K562 (cell line): ENCODE data around the gene HSPB1. TPM values are rescaled to one million over a fixed set of nuclear protein-coding genes. Genes with fewer than 3 reads are reported as not detected.
A peak's percentile ranks its signal among the peaks of the same experiment; 100 is the strongest.

Experiments
- ATAC-seq: fragments of 200-7000 bp; cut with Tn5 transposase; 3 replicates; pipeline ENCODE4 v1.9.1; 2020; ENCODE audit warnings: moderate library complexity
- BruUV-seq: library from RNA; stranded (reverse); fragments of 400-500 nt; replicated peaks from 2 replicates; lab custom pipeline; 2021; lab: Mats Ljungman, UMichigan
- CTCF ChIA-PET: fragments of 300-600 bp; formaldehyde crosslinking; extraction: SDS; loops from one replicate; lab custom pipeline; 2021; ENCODE audit warnings: low intra/inter-chr PET ratio; lab: Yijun Ruan, JAX
- POLR2A ChIA-PET: fragments of 300-600, 350-650 bp; sonication (Branson Sonifier 250); formaldehyde crosslinking; extraction: SDS; loops from one replicate; lab custom pipeline; 2021; ENCODE audit warnings: antibody characterized with exemption, inconsistent platforms; lab: Yijun Ruan, JAX
- DNase-seq, 4 experiments: peaks; one replicate each; pipeline versions ENCODE4 v3.0.0 to v3.0.0-alpha.2; 2011 to 2018; ENCODE audit warnings: low spot score in 3 of 4, mixed read lengths in 3 of 4; ENCODE audit errors: extremely low read depth in 1 of 4
- FAIRE-seq: peaks from 2 replicates; lab custom pipeline; 2011; peaks lifted over from hg19 to GRCh38; lab: Jason Lieb, UNC
- H2AFZ ChIP-seq: 2 replicates; pipeline ENCODE4 v1.6.0; 2011; ENCODE audit warnings: low read depth, low read length, control low read depth, inconsistent platforms
- H3K27ac ChIP-seq: fragments of 200-600 bp; 3 replicates; pipeline ENCODE4 v1.8.0; 2011; ENCODE audit warnings: low read depth, mild to moderate bottlenecking, control low read depth, inconsistent platforms, low read length, moderate library complexity, mixed read lengths; ENCODE audit errors: extremely low read depth
- H3K27me3 ChIP-seq, 2 experiments: fragments of 300-600 bp in 1 of 2; 2 replicates in 1 of 2; 3 replicates in 1 of 2; pipeline versions ENCODE4 v1.6.0 to v1.8.0; 2011; ENCODE audit warnings: inconsistent platforms in 2 of 2, low read length in 2 of 2, mild to moderate bottlenecking in 1 of 2, mixed read lengths in 1 of 2, moderate library complexity in 1 of 2; ENCODE audit not compliant: control insufficient read depth in 2 of 2, insufficient read depth in 2 of 2
- H3K36me3 ChIP-seq: fragments of 300-600 bp; 3 replicates; pipeline ENCODE4 v1.8.0; 2011; ENCODE audit warnings: mild to moderate bottlenecking, low read length, inconsistent platforms; ENCODE audit not compliant: control insufficient read depth, insufficient read depth
- H3K4me1 ChIP-seq, 2 experiments: fragments of 200-600 bp in 1 of 2; replicated peaks in 1 of 2; 2 replicates in 1 of 2; 3 replicates in 1 of 2; pipeline versions ENCODE4 v1.5.1 to v1.8.0; 2011; ENCODE audit warnings: inconsistent platforms in 2 of 2, low read length in 2 of 2, mild to moderate bottlenecking in 1 of 2, mixed read lengths in 1 of 2, moderate library complexity in 1 of 2; ENCODE audit not compliant: control insufficient read depth in 2 of 2, insufficient read depth in 2 of 2
- H3K4me2 ChIP-seq: 2 replicates; pipeline ENCODE4 v1.6.1; 2011; ENCODE audit warnings: low read length, control low read depth, inconsistent platforms, mixed read lengths; ENCODE audit not compliant: insufficient read depth
- H3K4me3 ChIP-seq: fragments of 200-600 bp; sonication (generic), shearing (Covaris generic); 2 replicates; pipeline ENCODE4 v1.5.1; 2016; ENCODE audit warnings: control low read depth, inconsistent platforms
- H3K79me2 ChIP-seq: fragments of 200-600 bp; 3 replicates; pipeline ENCODE4 v1.8.0; 2011; ENCODE audit warnings: low read length, inconsistent platforms; ENCODE audit not compliant: control insufficient read depth, insufficient read depth
- H3K9ac ChIP-seq, 2 experiments: 2 replicates each; pipeline versions ENCODE4 v1.6.0 to v1.6.1; 2011; ENCODE audit warnings: low read depth in 2 of 2, low read length in 2 of 2, control low read depth in 1 of 2, inconsistent platforms in 1 of 2, mild to moderate bottlenecking in 1 of 2, mixed read lengths in 1 of 2; ENCODE audit not compliant: insufficient read depth in 1 of 2
- H3K9me1 ChIP-seq: one replicate; pipeline ENCODE4 v1.6.0; 2011; ENCODE audit warnings: inconsistent platforms, mild to moderate bottlenecking, low read length, moderate library complexity; ENCODE audit not compliant: control insufficient read depth, insufficient read depth
- H3K9me3 ChIP-seq: replicated peaks from 2 replicates; pipeline ENCODE4 v1.5.1; 2011; ENCODE audit warnings: low read depth, low read length, inconsistent platforms; ENCODE audit not compliant: control insufficient read depth, insufficient read depth
- H4K20me1 ChIP-seq: replicated peaks from 2 replicates; pipeline ENCODE4 v1.6.1; 2011; ENCODE audit warnings: low read length, inconsistent platforms, mixed read lengths; ENCODE audit not compliant: control insufficient read depth, insufficient read depth
- CTCF ChIP-seq, 3 experiments: IDR thresholded peaks in 2 of 3; conservative IDR thresholded peaks in 1 of 3; 2 replicates each; pipeline ENCODE4 v1.5.1; 2011 to 2012; ENCODE audit warnings: low read length in 3 of 3, mild to moderate bottlenecking in 3 of 3, control low read depth in 2 of 3, improper control_type of control experiment in 1 of 3, inconsistent platforms in 1 of 3, low read depth in 1 of 3, mixed read lengths in 1 of 3, moderate library complexity in 1 of 3; ENCODE audit not compliant: insufficient read depth in 2 of 3
- MLX ChIP-seq, 2 experiments: fragments of 450-650 bp in 1 of 2; sonication (generic) in 1 of 2; formaldehyde crosslinking; conservative IDR thresholded peaks; 2 replicates each; pipeline versions ENCODE4 v1.4.0 to v1.8.1; 2020 to 2022; ENCODE audit warnings: mild to moderate bottlenecking in 1 of 2, missing genetic modification reagents in 1 of 2
- SAP30 ChIP-seq: fragments of 200-600 bp; sonication (generic); IDR thresholded peaks from 2 replicates; pipeline ENCODE4 v1.6.1; 2012; ENCODE audit warnings: borderline replicate concordance, low read depth, mild to moderate bottlenecking, moderate library complexity, low read length, control low read depth, inconsistent platforms; ENCODE audit not compliant: insufficient read depth, poor library complexity, severe bottlenecking
- SIN3A ChIP-seq, 2 experiments: fragments of 150-350 bp in 1 of 2; IDR thresholded peaks; 2 replicates each; pipeline ENCODE4 v1.6.1; 2011 to 2016; ENCODE audit warnings: borderline replicate concordance in 2 of 2, low read depth in 2 of 2, low read length in 2 of 2, mild to moderate bottlenecking in 2 of 2, moderate library complexity in 2 of 2; ENCODE audit not compliant: control insufficient read depth in 1 of 2
- YY1 ChIP-seq, 3 experiments: IDR thresholded peaks; 2 replicates each; pipeline ENCODE4 v1.6.1; 2011; ENCODE audit warnings: low read length in 2 of 3, mild to moderate bottlenecking in 2 of 3, moderate library complexity in 2 of 3, borderline replicate concordance in 1 of 3, control low read depth in 1 of 3, low read depth in 1 of 3; ENCODE audit not compliant: insufficient read depth in 3 of 3, insufficient replicate concordance in 2 of 3, control insufficient read depth in 1 of 3, insufficient read length in 1 of 3; ENCODE audit errors: extremely low read depth in 1 of 3
- WGBS: fragments of 100-300 bp; shearing (Covaris generic); methylation state at CpG from one replicate; pipeline ENCODE4 v1.1.6; 2016; ENCODE audit warnings: low coverage, mixed read lengths; ENCODE audit not compliant: insufficient coverage; ENCODE audit errors: missing lambda C conversion rate; 5-methylcytosine and 5-hydroxymethylcytosine counted together
- in situ Hi-C: fragments of 300-500 bp; cut with MboI; formaldehyde crosslinking; loops from 4 replicates; pipeline ENCODE4 v1.15.0; 2018; ENCODE audit warnings: inconsistent platforms, mixed read lengths
- intact Hi-C: fragments of 100-400 bp; cut with micrococcal nuclease; formaldehyde crosslinking; loops from 2 replicates; pipeline ENCODE4 v1.14.2; 2022
- polyA plus RNA-seq, 8 experiments: library from polyadenylated mRNA; depleted of rRNA in 4 of 8; stranded (reverse) in 5 of 8; unstranded in 3 of 8; fragments of >200 nt; fragmentation: Nextera tagmentation in 2 of 8; fragmentation: Illumina TruSeq in 1 of 8; extraction: Ambion mirVana in 2 of 8; extraction: Trizol in 1 of 8; gene quantifications; 2 replicates each; pipeline versions ENCODE4 v1.2.1 to v1.2.3, GENCODE V29; 2011 to 2014; ENCODE audit warnings: inconsistent platforms in 1 of 8, missing spikeins in 1 of 8
- total RNA-seq, 7 experiments: library from RNA; depleted of rRNA in 6 of 7; stranded (reverse); fragments of >200 nt in 6 of 7; fragmentation: Illumina TruSeq in 2 of 7; extraction: Trizol in 2 of 7; gene quantifications; 2 replicates each; pipeline versions ENCODE4 v1.2.1 to v1.2.3, GENCODE V29; 2011 to 2021; ENCODE audit warnings: low replicate concordance in 1 of 7

Gene HSPB1
- total and polyA plus RNA-seq, 9 of the 15 experiments (the other 6 are each of a cell fraction or from before 2014, with no cell fraction given), result 27.1 to 522 (median 138) TPM

- ChIA-PET POLR2A (interaction anchor here (0.6 to 3.6 kb wide), 5 partner anchors 11 to 133 kb away, joined by 3 to 15 read pairs (median 3); no protein-coding TSS in a partner anchor), CTCF (no interaction called here)
- H3K9ac ChIP-seq, result no peak overlapping the region
- peaks cover 42% of the 10 kb centered on the region for H4K20me1 ChIP-seq
- TF ChIP-seq SAP30 (no peak), SIN3A (IDR thresholded peaks at IDR 0.05; ENCODE audit: borderline replicate concordance in 2 of 2, control insufficient read depth in 1 of 2, low read depth in 2 of 2, low read length in 2 of 2) (0 out of 4 replicates have a peak, but pooled peaks of 1 of the 2 experiments have one; percentile 4), YY1 (IDR thresholded peaks at IDR 0.05; ENCODE audit: borderline replicate concordance in 1 of 3, control insufficient read depth in 1 of 3, extremely low read depth in 1 of 3, insufficient read depth in 3 of 3, insufficient read length in 1 of 3, insufficient replicate concordance in 2 of 3, low read depth in 1 of 3, low read length in 2 of 3) (peak in 1 of 3 experiments; percentile 53), CTCF (IDR thresholded peaks at IDR 0.05 in 2 of 3, conservative IDR thresholded peaks at IDR 0.05 in 1 of 3; ENCODE audit: insufficient read depth in 2 of 3, low read depth in 1 of 3, low read length in 3 of 3) (peak; percentile 32 to 48 (median 41)), MLX (CRISPR knock-in tag; conservative IDR thresholded peaks at IDR 0.05) (no peak)
- H3K4me1 ChIP-seq, result peaks cover 16 to 18% of the 10 kb centered on the region in 2 experiments
- in situ Hi-C loops, result no loop called here
- H3K79me2 ChIP-seq, result peaks cover 97% of the 10 kb centered on the region
- H3K36me3 ChIP-seq, result peaks cover 94% of the 10 kb centered on the region
- H3K27ac ChIP-seq, result peak overlapping the region; percentile 18; the same call in 1 of the 3 replicates
- H3K4me3 ChIP-seq, result no peak overlapping the region
- ATAC-seq (peak; percentile 46), FAIRE-seq (no peak), DNase-seq (no peak)
- WGBS, result 83% methylated on average over 5 of the region's 5 CpGs
- peaks cover 2% of the 10 kb centered on the region for H3K9me1 ChIP-seq
- no TSS peak for BruUV-seq
- H3K4me2 ChIP-seq, result no peak overlapping the region
- H3K9me3 ChIP-seq, result no peaks in the 10 kb centered on the region
- no peak overlapping the region for H2AFZ ChIP-seq
- intact Hi-C loops, result no loop called here
- H3K27me3 ChIP-seq, result no peaks in the 10 kb centered on the region
Measured at GRCh38 chr7:76330673-76331072, 28.2 kb downstream of the HSPB1 start.
